HepG2 (cell line): ENCODE data around the gene SLC11A1. TPM values are rescaled to one million over a fixed set of nuclear protein-coding genes. Genes with fewer than 3 reads are reported as not detected.

Experiments used
- ATF7-NPFF ChIP-seq: sonication (generic); formaldehyde crosslinking; IDR thresholded peaks from 2 replicates; pipeline ENCODE4 v1.8.1; 2023; ENCODE audit warnings: mild to moderate bottlenecking, low read depth, missing genetic modification reagents, moderate library complexity
- IRX3 ChIP-seq: sonication (generic); formaldehyde crosslinking; IDR thresholded peaks from 2 replicates; pipeline ENCODE4 v1.8.1; 2023; ENCODE audit warnings: mild to moderate bottlenecking, low read depth, missing genetic modification reagents, borderline replicate concordance
- KAT8 ChIP-seq: IDR thresholded peaks from 2 replicates; pipeline ENCODE4 v1.6.1; 2016; ENCODE audit warnings: missing genetic modification reagents, missing compliant biosample characterization
- KLF13 ChIP-seq: sonication (generic); formaldehyde crosslinking; IDR thresholded peaks from 2 replicates; pipeline ENCODE4 v1.4.0; 2020; ENCODE audit warnings: mild to moderate bottlenecking, missing genetic modification reagents
- MIER2 ChIP-seq: IDR thresholded peaks from 2 replicates; pipeline ENCODE4 v1.6.1; 2016; ENCODE audit warnings: missing biosample characterization, missing genetic modification reagents
- NR2C2 ChIP-seq: sonication (generic); formaldehyde crosslinking; IDR thresholded peaks from 2 replicates; pipeline ENCODE4 v1.4.0; 2020; ENCODE audit warnings: missing genetic modification reagents, mild to moderate bottlenecking, moderate library complexity, borderline replicate concordance
- RBFOX2 ChIP-seq: fragments of 200-400 bp; formaldehyde crosslinking; IDR thresholded peaks from 2 replicates; pipeline ENCODE4 v1.6.1; 2017; ENCODE audit warnings: low read depth, mild to moderate bottlenecking, low read length
- SIN3A ChIP-seq: IDR thresholded peaks from 2 replicates; pipeline ENCODE4 v1.6.1; 2011; ENCODE audit warnings: low read depth, mild to moderate bottlenecking, control low read depth, low read length, borderline replicate concordance
- SNAI1 ChIP-seq: sonication (generic); formaldehyde crosslinking; IDR thresholded peaks from 2 replicates; pipeline ENCODE4 v1.5.0; 2020; ENCODE audit warnings: mild to moderate bottlenecking, missing genetic modification reagents, borderline replicate concordance
- STAG1 ChIP-seq: sonication (generic); formaldehyde crosslinking; IDR thresholded peaks from 2 replicates; pipeline ENCODE4 v1.4.0; 2020; ENCODE audit warnings: missing genetic modification reagents
- ZNF224 ChIP-seq: sonication (generic); formaldehyde crosslinking; IDR thresholded peaks from 2 replicates; pipeline ENCODE4 v1.5.0; 2020; ENCODE audit warnings: mild to moderate bottlenecking, missing genetic modification reagents
- ZNF274 ChIP-seq: sonication (generic); formaldehyde crosslinking; IDR thresholded peaks from 2 replicates; pipeline ENCODE4 v1.5.1; 2020; ENCODE audit warnings: mild to moderate bottlenecking, missing genetic modification reagents
- ZNF296 ChIP-seq: sonication (generic); formaldehyde crosslinking; conservative IDR thresholded peaks from 2 replicates; pipeline ENCODE4 v1.5.0; 2020; ENCODE audit warnings: mild to moderate bottlenecking, missing genetic modification reagents
- ZNF333 ChIP-seq: sonication (generic); formaldehyde crosslinking; IDR thresholded peaks from 2 replicates; pipeline ENCODE4 v1.4.0; 2020; ENCODE audit warnings: mild to moderate bottlenecking, missing genetic modification reagents, borderline replicate concordance
- ZSCAN30 ChIP-seq: sonication (generic); formaldehyde crosslinking; IDR thresholded peaks from 2 replicates; pipeline ENCODE4 v1.5.0; 2020; ENCODE audit warnings: mild to moderate bottlenecking, missing genetic modification reagents
- polyA plus RNA-seq, 8 experiments: library from polyadenylated mRNA; depleted of rRNA in 3 of 8; stranded (reverse) in 7 of 8; unstranded in 1 of 8; fragments of >200 nt; fragmentation: Illumina TruSeq in 4 of 8; extraction: Trizol in 4 of 8; gene quantifications; 2 replicates each; pipeline versions ENCODE4 v1.2.1 to v1.2.3, GENCODE V29; 2011 to 2016; ENCODE audit warnings: low read depth in 4 of 8, missing spikeins in 1 of 8, mixed read lengths in 1 of 8; ENCODE audit not compliant: insufficient read depth in 1 of 8
- total RNA-seq, 5 experiments: library from RNA; depleted of rRNA; stranded (reverse); fragments of >200 nt; fragmentation: Illumina TruSeq; extraction: Trizol; gene quantifications; 2 replicates each; pipeline ENCODE4 v1.2.3, GENCODE V29; 2016; ENCODE audit warnings: low read depth in 1 of 5
- TF ChIP-seq, protein P1 (sequence below): sonication (generic); formaldehyde crosslinking; IDR thresholded peaks from 2 replicates; pipeline ENCODE4 v1.8.0; 2022; ENCODE audit warnings: mild to moderate bottlenecking, missing genetic modification reagents, moderate library complexity
- TF ChIP-seq, protein P2 (sequence below): sonication (generic); formaldehyde crosslinking; IDR thresholded peaks from 2 replicates; pipeline ENCODE4 v1.4.0; 2020; ENCODE audit warnings: missing genetic modification reagents, borderline replicate concordance
- TF ChIP-seq, protein P3 (sequence below): sonication (generic); formaldehyde crosslinking; IDR thresholded peaks from 2 replicates; pipeline ENCODE4 v1.4.0; 2020; ENCODE audit warnings: missing genetic modification reagents

Gene SLC11A1
- total and polyA plus RNA-seq, 2 of the 13 experiments (the other 11 are each of a cell fraction or from before 2014, with no cell fraction given) = 0.33 to 2.3 TPM

DNA sequence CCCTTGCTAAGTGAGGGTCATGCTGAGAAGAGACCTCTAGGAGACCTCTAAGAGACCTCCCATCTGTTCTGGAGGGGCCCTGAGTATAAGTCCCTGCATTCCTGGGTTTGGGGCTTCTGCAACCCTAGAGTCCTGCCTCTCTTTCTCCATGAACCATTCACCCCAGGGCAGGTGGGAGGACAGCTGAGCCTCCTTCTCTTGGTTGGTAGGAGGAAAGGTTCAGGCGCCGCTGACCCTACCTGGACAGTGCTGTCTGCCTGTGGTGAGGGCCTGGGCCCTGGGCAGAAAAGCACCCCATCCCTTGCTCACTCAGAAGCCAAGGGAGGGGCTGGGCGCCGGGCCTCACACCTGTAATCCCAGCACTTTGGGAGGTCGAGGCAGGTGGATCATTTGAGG, 36.2 kb downstream of the SLC11A1 start (continued):
- TF ChIP-seq SNAI1 (CRISPR knock-in tag) (no peak), ZNF296 (CRISPR knock-in tag) (0 out of 2 replicates have a peak, but pooled peaks have one; percentile 36), ZNF333 (CRISPR knock-in tag) (no peak), STAG1 (CRISPR knock-in tag) (no peak), ZSCAN30 (CRISPR knock-in tag) (0 out of 2 replicates have a peak, but pooled peaks have one; percentile 11), ZNF224 (CRISPR knock-in tag) (no peak), MIER2 (CRISPR knock-in tag) (no peak), ATF7-NPFF (no peak), ZNF274 (CRISPR knock-in tag) (no peak), IRX3 (CRISPR knock-in tag) (0 out of 2 replicates have a peak, but pooled peaks have one; percentile 47), NR2C2 (CRISPR knock-in tag) (no peak), KAT8 (CRISPR knock-in tag) (no peak), KLF13 (0 out of 2 replicates have a peak, but pooled peaks have one; percentile 6), SIN3A (no peak), RBFOX2 (no peak)
- TF ChIP-seq, protein P1, sequence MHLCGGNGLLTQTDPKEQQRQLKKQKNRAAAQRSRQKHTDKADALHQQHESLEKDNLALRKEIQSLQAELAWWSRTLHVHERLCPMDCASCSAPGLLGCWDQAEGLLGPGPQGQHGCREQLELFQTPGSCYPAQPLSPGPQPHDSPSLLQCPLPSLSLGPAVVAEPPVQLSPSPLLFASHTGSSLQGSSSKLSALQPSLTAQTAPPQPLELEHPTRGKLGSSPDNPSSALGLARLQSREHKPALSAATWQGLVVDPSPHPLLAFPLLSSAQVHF = no peak
- TF ChIP-seq, protein P2, sequence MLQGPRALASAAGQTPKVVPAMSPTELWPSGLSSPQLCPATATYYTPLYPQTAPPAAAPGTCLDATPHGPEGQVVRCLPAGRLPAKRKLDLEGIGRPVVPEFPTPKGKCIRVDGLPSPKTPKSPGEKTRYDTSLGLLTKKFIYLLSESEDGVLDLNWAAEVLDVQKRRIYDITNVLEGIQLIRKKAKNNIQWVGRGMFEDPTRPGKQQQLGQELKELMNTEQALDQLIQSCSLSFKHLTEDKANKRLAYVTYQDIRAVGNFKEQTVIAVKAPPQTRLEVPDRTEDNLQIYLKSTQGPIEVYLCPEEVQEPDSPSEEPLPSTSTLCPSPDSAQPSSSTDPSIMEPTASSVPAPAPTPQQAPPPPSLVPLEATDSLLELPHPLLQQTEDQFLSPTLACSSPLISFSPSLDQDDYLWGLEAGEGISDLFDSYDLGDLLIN = no peak
- TF ChIP-seq, protein P3, sequence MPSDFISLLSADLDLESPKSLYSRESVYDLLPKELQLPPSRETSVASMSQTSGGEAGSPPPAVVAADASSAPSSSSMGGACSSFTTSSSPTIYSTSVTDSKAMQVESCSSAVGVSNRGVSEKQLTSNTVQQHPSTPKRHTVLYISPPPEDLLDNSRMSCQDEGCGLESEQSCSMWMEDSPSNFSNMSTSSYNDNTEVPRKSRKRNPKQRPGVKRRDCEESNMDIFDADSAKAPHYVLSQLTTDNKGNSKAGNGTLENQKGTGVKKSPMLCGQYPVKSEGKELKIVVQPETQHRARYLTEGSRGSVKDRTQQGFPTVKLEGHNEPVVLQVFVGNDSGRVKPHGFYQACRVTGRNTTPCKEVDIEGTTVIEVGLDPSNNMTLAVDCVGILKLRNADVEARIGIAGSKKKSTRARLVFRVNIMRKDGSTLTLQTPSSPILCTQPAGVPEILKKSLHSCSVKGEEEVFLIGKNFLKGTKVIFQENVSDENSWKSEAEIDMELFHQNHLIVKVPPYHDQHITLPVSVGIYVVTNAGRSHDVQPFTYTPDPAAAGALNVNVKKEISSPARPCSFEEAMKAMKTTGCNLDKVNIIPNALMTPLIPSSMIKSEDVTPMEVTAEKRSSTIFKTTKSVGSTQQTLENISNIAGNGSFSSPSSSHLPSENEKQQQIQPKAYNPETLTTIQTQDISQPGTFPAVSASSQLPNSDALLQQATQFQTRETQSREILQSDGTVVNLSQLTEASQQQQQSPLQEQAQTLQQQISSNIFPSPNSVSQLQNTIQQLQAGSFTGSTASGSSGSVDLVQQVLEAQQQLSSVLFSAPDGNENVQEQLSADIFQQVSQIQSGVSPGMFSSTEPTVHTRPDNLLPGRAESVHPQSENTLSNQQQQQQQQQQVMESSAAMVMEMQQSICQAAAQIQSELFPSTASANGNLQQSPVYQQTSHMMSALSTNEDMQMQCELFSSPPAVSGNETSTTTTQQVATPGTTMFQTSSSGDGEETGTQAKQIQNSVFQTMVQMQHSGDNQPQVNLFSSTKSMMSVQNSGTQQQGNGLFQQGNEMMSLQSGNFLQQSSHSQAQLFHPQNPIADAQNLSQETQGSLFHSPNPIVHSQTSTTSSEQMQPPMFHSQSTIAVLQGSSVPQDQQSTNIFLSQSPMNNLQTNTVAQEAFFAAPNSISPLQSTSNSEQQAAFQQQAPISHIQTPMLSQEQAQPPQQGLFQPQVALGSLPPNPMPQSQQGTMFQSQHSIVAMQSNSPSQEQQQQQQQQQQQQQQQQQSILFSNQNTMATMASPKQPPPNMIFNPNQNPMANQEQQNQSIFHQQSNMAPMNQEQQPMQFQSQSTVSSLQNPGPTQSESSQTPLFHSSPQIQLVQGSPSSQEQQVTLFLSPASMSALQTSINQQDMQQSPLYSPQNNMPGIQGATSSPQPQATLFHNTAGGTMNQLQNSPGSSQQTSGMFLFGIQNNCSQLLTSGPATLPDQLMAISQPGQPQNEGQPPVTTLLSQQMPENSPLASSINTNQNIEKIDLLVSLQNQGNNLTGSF (CRISPR knock-in tag) = no peak
